Measurements from ENCODE around the gene SMIM9. TPM values are rescaled to one million over a fixed set of nuclear protein-coding genes. Genes with fewer than 3 reads are reported as not detected.

SMIM9 gene
- polyA plus RNA-seq, 1 donor: not detected

- DNase-seq: no peak
These were observed 50.1 kb downstream of the SMIM9 start for GRCh38 chrX:154784149-154784995.

- no peak for DNase-seq
These were observed 53.5 kb downstream of the SMIM9 start for GRCh38 chrX:154780968-154781367.

GRCh38 chrX:154779261-154779660 is 55.2 kb downstream of the SMIM9 start:
- no peak for DNase-seq

- no peak for DNase-seq
These were observed 57.7 kb downstream of the SMIM9 start for GRCh38 chrX:154776753-154777152.

- no peak for DNase-seq
These were observed 58.8 kb downstream of the SMIM9 start for GRCh38 chrX:154775419-154776349.

- DNase-seq: no peak
These were observed 59.8 kb downstream of the SMIM9 start for GRCh38 chrX:154774622-154775021.

Other genes starting within 250 kb of the SMIM9 start
- gene CTAG1A, start 249.5 kb downstream of the SMIM9 start, polyA plus RNA-seq (ENCODE audit: insufficient read length): not detected
- not detected for gene CTAG1B, start 215.4 kb downstream of the SMIM9 start, polyA plus RNA-seq (ENCODE audit: insufficient read length)
- not detected for gene CTAG2, start 181.1 kb downstream of the SMIM9 start, polyA plus RNA-seq (ENCODE audit: insufficient read length)
- 2.5 TPM for gene GAB3, start 83.6 kb downstream of the SMIM9 start, polyA plus RNA-seq (ENCODE audit: insufficient read length)
- 75.6 TPM for gene DKC1, start 71.8 kb downstream of the SMIM9 start, polyA plus RNA-seq (ENCODE audit: insufficient read length)
- gene MPP1, start 29.2 kb downstream of the SMIM9 start, polyA plus RNA-seq (ENCODE audit: insufficient read length): 40.7 TPM
- gene F8A1, start 51.7 kb upstream of the SMIM9 start, polyA plus RNA-seq (ENCODE audit: insufficient read length): 26.1 TPM
- gene F8, start 188.1 kb upstream of the SMIM9 start, polyA plus RNA-seq (ENCODE audit: insufficient read length): 13.0 TPM
- 109 TPM for gene FUNDC2, start 192.2 kb upstream of the SMIM9 start, polyA plus RNA-seq (ENCODE audit: insufficient read length)
- gene CMC4, start 236.5 kb upstream of the SMIM9 start, polyA plus RNA-seq (ENCODE audit: insufficient read length): 5.5 TPM
- 26.7 TPM for gene MTCP1, start 236.5 kb upstream of the SMIM9 start, polyA plus RNA-seq (ENCODE audit: insufficient read length)
- gene BRCC3, start 236.8 kb upstream of the SMIM9 start, polyA plus RNA-seq (ENCODE audit: insufficient read length): 32.6 TPM

Data from left kidney (tissue), 2 donors.